Sigmoid colon (tissue), 4 donors: Measurements from ENCODE around the gene PRR3.
A peak's percentile ranks its signal among the peaks of the same experiment; 100 is the strongest.

Source experiments
- CTCF ChIP-seq, 4 experiments: fragments of 450-650 bp in 3 of 4; fragments of 200-600 bp in 1 of 4; IDR thresholded peaks; one replicate each; pipeline ENCODE4 v1.5.1; 2016 to 2019; ENCODE audit warnings: antibody characterized with exemption in 4 of 4, mild to moderate bottlenecking in 3 of 4, moderate library complexity in 2 of 4
- POLR2A ChIP-seq, 2 donors: fragments of 450-650 bp; IDR thresholded peaks; one replicate each; pipeline ENCODE4 v1.6.1; 2016; ENCODE audit warnings: antibody characterized with exemption in 2 of 2, mild to moderate bottlenecking in 2 of 2, moderate library complexity in 2 of 2
- POLR2AphosphoS5 ChIP-seq, 4 donors: sonication (generic); formaldehyde crosslinking; IDR thresholded peaks; one replicate each; pipeline ENCODE4 v1.6.1; 2017; ENCODE audit warnings: antibody characterized with exemption in 4 of 4

GRCh38 chr6:30541515-30542403 lies 15.3 kb upstream of the PRR3 start:
- TF ChIP-seq CTCF (IDR thresholded peaks at IDR 0.05) (peak; percentile 77 to 97 (median 89)), POLR2A (IDR thresholded peaks at IDR 0.05) (no peak), POLR2AphosphoS5 (IDR thresholded peaks at IDR 0.05) (peak in 2 of 4 donors; percentile 18 to 25)
